MM.1S (cell line): ENCODE results near the gene CCDC148.

Source experiments
- DNase-seq: peaks from one replicate; pipeline ENCODE4 v3.0.0-alpha.2; 2015
- H2AFZ ChIP-seq: fragments of 300-600 bp; sonication (generic); 2 replicates; pipeline ENCODE4 v1.6.0; 2016; ENCODE audit warnings: antibody characterized with exemption, low read length
- H3F3A ChIP-seq: fragments of 300-600 bp; sonication (generic); 2 replicates; pipeline ENCODE4 v1.6.1; 2016; ENCODE audit warnings: mild to moderate bottlenecking, antibody characterized with exemption, low read length, moderate library complexity, mixed read lengths; ENCODE audit not compliant: insufficient read depth
- H3K27ac ChIP-seq: fragments of 300-600 bp; sonication (generic); 2 replicates; pipeline ENCODE4 v1.5.1; 2016; ENCODE audit warnings: mild to moderate bottlenecking, low read length
- H3K27me3 ChIP-seq: fragments of 300-600 bp; sonication (generic); replicated peaks from 2 replicates; pipeline ENCODE4 v1.6.0; 2016; ENCODE audit warnings: low read length; ENCODE audit not compliant: insufficient read depth
- H3K36me3 ChIP-seq: fragments of 300-600 bp; sonication (generic); replicated peaks from 2 replicates; pipeline ENCODE4 v1.6.1; 2016; ENCODE audit warnings: mild to moderate bottlenecking, low read length, mixed read lengths; ENCODE audit not compliant: insufficient read depth
- H3K4me1 ChIP-seq: fragments of 300-600 bp; sonication (generic); 2 replicates; pipeline ENCODE4 v1.6.1; 2016; ENCODE audit warnings: low read length, mixed read lengths
- H3K4me2 ChIP-seq: fragments of 300-600 bp; sonication (generic); 2 replicates; pipeline ENCODE4 v1.6.0; 2016; ENCODE audit warnings: low read depth, low read length
- H3K4me3 ChIP-seq: fragments of 300-600 bp; sonication (generic); 2 replicates; pipeline ENCODE4 v1.5.1; 2016; ENCODE audit warnings: low read length, mixed read lengths
- H3K79me2 ChIP-seq: fragments of 300-600 bp; sonication (generic); 2 replicates; pipeline ENCODE4 v1.6.1; 2016; ENCODE audit warnings: mixed run types, low read length, mixed read lengths
- H3K9ac ChIP-seq: fragments of 300-600 bp; sonication (generic); 2 replicates; pipeline ENCODE4 v1.6.1; 2016; ENCODE audit warnings: low read length, mixed read lengths
- H3K9me2 ChIP-seq: fragments of 300-600 bp; sonication (generic); replicated peaks from 2 replicates; pipeline ENCODE4 v1.6.1; 2016; ENCODE audit warnings: mild to moderate bottlenecking, low read length, mixed read lengths; ENCODE audit not compliant: insufficient read depth
- H3K9me3 ChIP-seq: fragments of 300-600 bp; sonication (generic); replicated peaks from 2 replicates; pipeline ENCODE4 v1.6.1; 2016; ENCODE audit warnings: mild to moderate bottlenecking, low read length, mixed read lengths; ENCODE audit not compliant: insufficient read depth
- H4K20me1 ChIP-seq: fragments of 300-600 bp; sonication (generic); 2 replicates; pipeline ENCODE4 v1.6.1; 2016; ENCODE audit warnings: mild to moderate bottlenecking, low read length, moderate library complexity, mixed read lengths; ENCODE audit not compliant: insufficient read depth
- EZH2 ChIP-seq: fragments of 300-600 bp; sonication (generic); optimal IDR thresholded peaks from 2 replicates; pipeline ENCODE3; 2017; ENCODE audit warnings: low read depth, mild to moderate bottlenecking, antibody characterized with exemption, low read length, mixed read lengths
- EZH2phosphoT487 ChIP-seq: fragments of 300-600 bp; sonication (generic); IDR thresholded peaks from 2 replicates; pipeline ENCODE4 v1.6.1; 2018; ENCODE audit warnings: antibody characterized with exemption, low read length
- TF ChIP-seq, protein P1 (sequence below): fragments of 300-600 bp; sonication (generic); IDR thresholded peaks from 2 replicates; pipeline ENCODE4 v1.5.1; 2016; ENCODE audit warnings: antibody characterized with exemption, low read length, mixed read lengths

CCDC148 gene

DNA sequence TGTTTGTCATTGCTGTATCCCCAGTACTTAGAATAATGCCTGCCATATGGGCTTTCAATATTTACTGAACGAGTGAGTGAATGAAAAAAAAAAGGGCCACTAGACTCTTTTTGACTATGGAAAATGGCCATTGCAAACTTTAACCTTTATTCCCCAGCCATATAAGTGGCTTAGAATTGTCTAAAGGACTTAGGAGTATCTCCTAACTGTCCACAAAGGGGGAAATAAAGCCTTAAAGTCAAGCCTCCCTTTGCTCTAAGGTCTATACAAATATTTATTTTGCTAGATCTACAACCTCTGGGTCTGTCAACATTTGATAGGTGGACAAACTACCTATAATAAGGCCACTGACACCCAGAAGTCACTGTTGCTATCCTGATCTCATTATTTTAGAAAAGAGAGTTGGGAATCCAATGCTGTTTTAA lies 329.2 kb downstream of the CCDC148 start:
- H3K36me3 ChIP-seq = no peaks in the 10 kb centered on the region
- H3K27ac ChIP-seq = no peak overlapping the region
- no peak overlapping the region for H3K4me2 ChIP-seq
- no peak overlapping the region for H2AFZ ChIP-seq
- H3K9me2 ChIP-seq = no peaks in the 10 kb centered on the region
- DNase-seq = no peak
- TF ChIP-seq EZH2 (no peak), EZH2phosphoT487 (no peak)
- TF ChIP-seq, protein P1, sequence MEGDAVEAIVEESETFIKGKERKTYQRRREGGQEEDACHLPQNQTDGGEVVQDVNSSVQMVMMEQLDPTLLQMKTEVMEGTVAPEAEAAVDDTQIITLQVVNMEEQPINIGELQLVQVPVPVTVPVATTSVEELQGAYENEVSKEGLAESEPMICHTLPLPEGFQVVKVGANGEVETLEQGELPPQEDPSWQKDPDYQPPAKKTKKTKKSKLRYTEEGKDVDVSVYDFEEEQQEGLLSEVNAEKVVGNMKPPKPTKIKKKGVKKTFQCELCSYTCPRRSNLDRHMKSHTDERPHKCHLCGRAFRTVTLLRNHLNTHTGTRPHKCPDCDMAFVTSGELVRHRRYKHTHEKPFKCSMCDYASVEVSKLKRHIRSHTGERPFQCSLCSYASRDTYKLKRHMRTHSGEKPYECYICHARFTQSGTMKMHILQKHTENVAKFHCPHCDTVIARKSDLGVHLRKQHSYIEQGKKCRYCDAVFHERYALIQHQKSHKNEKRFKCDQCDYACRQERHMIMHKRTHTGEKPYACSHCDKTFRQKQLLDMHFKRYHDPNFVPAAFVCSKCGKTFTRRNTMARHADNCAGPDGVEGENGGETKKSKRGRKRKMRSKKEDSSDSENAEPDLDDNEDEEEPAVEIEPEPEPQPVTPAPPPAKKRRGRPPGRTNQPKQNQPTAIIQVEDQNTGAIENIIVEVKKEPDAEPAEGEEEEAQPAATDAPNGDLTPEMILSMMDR = no peak
- H3K4me1 ChIP-seq = no peaks in the 10 kb centered on the region
- no peaks in the 10 kb centered on the region for H3K27me3 ChIP-seq
- H3K4me3 ChIP-seq = no peak overlapping the region
- H3K9ac ChIP-seq = no peak overlapping the region
- no peaks in the 10 kb centered on the region for H3K79me2 ChIP-seq
- H3F3A ChIP-seq = no peaks in the 10 kb centered on the region
- H3K9me3 ChIP-seq = no peaks in the 10 kb centered on the region
- H4K20me1 ChIP-seq = no peaks in the 10 kb centered on the region

DNA sequence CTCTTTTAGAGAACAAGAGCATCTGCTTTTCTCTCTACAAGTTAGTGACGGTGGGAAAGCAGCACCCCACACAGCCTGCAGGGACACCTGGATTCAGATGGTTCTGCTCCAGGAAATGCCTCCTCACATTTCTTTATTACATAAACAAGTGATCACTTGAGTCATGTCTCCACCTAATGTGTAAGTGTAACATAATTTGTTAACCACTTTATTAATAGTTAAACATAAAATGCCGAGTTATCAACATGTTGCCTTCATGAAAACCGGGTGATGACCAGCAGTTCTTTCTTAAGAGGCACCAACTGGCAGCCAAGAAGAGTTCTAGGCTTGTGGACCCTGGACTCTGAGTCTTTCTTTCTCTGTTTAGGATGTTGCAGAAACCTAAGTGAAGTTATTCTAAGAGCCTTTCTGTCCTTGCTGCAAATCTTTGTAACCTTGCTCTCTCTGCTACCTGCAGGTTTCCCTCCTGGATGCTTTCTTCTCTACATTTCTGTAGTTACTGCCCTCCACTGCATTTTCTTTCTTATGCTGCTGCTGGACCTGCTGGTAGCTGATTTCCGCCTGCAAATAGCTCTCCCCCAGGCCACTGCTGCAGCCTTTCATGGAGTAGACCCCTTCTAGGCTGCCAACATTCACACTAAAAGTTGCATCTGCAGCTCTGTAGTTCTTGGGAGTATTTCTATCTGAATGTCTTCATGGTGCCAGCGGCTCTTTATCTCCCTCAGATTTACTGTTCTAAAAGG lies 330.6 kb downstream of the CCDC148 start:
- TF ChIP-seq EZH2 = no peak
- Histone ChIP-seq H3K4me3 (no peak overlapping the region), H4K20me1 (no peaks in the 10 kb centered on the region), H2AFZ (no peak overlapping the region), H3K4me1 (no peaks in the 10 kb centered on the region), H3F3A (no peaks in the 10 kb centered on the region), H3K79me2 (no peaks in the 10 kb centered on the region), H3K4me2 (no peak overlapping the region), H3K9me3 (no peaks in the 10 kb centered on the region), H3K9me2 (no peaks in the 10 kb centered on the region), H3K27ac (no peak overlapping the region), H3K9ac (no peak overlapping the region), H3K36me3 (no peaks in the 10 kb centered on the region), H3K27me3 (no peaks in the 10 kb centered on the region)
- DNase-seq = no peak

DNA sequence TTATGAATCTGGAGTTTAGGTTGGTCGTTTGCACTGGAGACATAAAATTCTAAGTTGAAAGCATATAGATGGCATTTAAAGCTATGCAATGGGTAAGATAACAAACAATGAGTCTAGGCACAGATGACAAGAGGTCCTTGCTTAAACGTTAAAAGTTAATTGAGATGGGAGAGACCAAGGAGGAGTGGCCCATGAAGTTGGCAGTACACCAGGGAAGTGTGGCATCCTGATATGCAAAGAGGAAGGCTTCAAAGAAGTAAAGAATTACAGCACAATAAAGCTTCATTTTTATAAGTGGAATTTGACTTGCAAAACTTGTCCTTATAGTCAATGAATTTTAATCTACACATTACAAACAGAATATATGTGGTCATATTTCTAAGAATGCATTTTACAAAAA lies 331.7 kb downstream of the CCDC148 start:
- H3F3A ChIP-seq = no peaks in the 10 kb centered on the region
- no peaks in the 10 kb centered on the region for H3K79me2 ChIP-seq
- no peak overlapping the region for H3K4me2 ChIP-seq
- H3K4me3 ChIP-seq = no peak overlapping the region
- no peaks in the 10 kb centered on the region for H3K36me3 ChIP-seq
- H3K9me2 ChIP-seq = no peaks in the 10 kb centered on the region
- no peak overlapping the region for H3K9ac ChIP-seq
- no peak for DNase-seq
- no peak overlapping the region for H3K27ac ChIP-seq
- H4K20me1 ChIP-seq = no peaks in the 10 kb centered on the region
- no peak overlapping the region for H2AFZ ChIP-seq
- H3K27me3 ChIP-seq = no peaks in the 10 kb centered on the region
- no peaks in the 10 kb centered on the region for H3K9me3 ChIP-seq
- no peaks in the 10 kb centered on the region for H3K4me1 ChIP-seq
- no peak for TF ChIP-seq EZH2
- TF ChIP-seq EZH2phosphoT487 = no peak
- TF ChIP-seq, protein P1 = no peak
